ENCODE data around the gene NRCAM.

The NRCAM gene

DNA sequence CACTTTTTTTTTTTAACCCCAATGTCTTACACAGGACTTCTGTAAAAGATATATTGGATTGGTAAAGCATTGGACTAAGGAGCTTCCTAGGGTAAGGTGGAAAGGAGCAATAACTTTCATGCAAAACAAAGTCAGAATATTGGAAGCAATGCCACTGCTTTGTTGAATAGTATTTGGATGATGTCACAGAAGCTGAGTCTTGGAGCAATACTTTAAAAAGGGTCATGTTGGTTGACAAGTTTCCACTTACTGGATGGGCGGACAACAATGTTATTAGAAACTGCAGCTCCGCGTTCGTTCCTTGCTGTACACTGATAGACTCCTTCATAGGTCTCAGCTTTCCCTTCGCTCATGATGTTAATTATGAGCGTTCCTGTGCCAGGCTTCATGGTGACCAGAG is 224.2 kb downstream of the NRCAM start:
- H3K27me3 ChIP-seq, result no peaks in the 10 kb centered on the region
- TF ChIP-seq, protein P1, sequence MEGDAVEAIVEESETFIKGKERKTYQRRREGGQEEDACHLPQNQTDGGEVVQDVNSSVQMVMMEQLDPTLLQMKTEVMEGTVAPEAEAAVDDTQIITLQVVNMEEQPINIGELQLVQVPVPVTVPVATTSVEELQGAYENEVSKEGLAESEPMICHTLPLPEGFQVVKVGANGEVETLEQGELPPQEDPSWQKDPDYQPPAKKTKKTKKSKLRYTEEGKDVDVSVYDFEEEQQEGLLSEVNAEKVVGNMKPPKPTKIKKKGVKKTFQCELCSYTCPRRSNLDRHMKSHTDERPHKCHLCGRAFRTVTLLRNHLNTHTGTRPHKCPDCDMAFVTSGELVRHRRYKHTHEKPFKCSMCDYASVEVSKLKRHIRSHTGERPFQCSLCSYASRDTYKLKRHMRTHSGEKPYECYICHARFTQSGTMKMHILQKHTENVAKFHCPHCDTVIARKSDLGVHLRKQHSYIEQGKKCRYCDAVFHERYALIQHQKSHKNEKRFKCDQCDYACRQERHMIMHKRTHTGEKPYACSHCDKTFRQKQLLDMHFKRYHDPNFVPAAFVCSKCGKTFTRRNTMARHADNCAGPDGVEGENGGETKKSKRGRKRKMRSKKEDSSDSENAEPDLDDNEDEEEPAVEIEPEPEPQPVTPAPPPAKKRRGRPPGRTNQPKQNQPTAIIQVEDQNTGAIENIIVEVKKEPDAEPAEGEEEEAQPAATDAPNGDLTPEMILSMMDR (IDR thresholded peaks at IDR 0.05), result no peak

DNA sequence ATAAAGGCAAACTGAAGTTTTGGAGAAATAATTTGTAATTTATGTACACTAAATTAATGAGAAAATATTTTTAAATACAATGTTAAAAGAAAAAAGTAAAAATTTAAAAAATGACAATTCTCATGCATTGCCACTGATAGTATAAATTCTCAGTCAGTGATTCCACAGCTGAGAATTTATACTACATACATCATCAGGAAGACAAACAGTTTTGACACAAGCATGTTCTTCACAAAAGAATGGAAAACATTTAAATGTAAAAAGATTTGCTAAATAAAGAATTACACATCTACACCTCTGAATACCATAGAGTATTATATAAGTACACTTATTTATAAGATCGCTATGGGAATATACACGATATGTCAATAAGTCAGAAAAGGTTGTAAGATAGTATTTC is 225.0 kb downstream of the NRCAM start:
- Histone ChIP-seq H3K4me1 (ENCODE audit: control insufficient read depth in 1 of 2, insufficient read depth in 1 of 2, low read depth in 1 of 2, low read length in 1 of 2) (no peaks in the 10 kb centered on the region), H3K36me3 (no peaks in the 10 kb centered on the region), H3K27me3 (no peaks in the 10 kb centered on the region), H3K9me3 (no peaks in the 10 kb centered on the region), H3K4me3 (ENCODE audit: low read depth in 1 of 2, low read length in 1 of 2) (no peak overlapping the region), H3K27ac (no peak overlapping the region)
- TF ChIP-seq, protein P1 (IDR thresholded peaks at IDR 0.05), result no peak

More for the DNA sequence above, 224.2 kb downstream of the NRCAM start:
- no peaks in the 10 kb centered on the region for H3K4me1 ChIP-seq (ENCODE audit: control insufficient read depth in 1 of 2, insufficient read depth in 1 of 2, low read depth in 1 of 2, low read length in 1 of 2)
- H3K27ac ChIP-seq, result no peak overlapping the region
- no peaks in the 10 kb centered on the region for H3K36me3 ChIP-seq
- H3K9me3 ChIP-seq, result no peaks in the 10 kb centered on the region
- H3K4me3 ChIP-seq (ENCODE audit: low read depth in 1 of 2, low read length in 1 of 2), result no peak overlapping the region

DNA sequence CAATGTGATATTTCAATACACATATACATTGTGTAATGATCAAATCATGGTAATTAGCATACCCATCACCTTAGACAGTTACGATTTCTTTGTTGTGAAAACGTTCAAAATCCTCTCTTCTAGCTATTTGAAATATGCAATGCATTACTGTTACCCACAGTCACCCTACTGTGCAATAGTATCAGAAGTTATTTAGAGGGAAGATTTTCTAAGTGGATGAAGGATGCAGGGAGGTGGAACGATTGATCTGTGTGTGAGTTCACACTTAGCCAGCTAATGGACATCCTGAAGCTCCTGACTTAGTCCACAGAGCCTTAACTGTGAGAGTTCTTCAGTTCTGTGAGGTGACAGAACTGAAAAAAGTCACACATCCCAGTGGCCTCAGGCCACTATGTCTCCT is 228.9 kb downstream of the NRCAM start:
- H3K4me3 ChIP-seq (ENCODE audit: low read depth in 1 of 2, low read length in 1 of 2), result no peak overlapping the region
- H3K9me3 ChIP-seq, result no peaks in the 10 kb centered on the region
- no peaks in the 10 kb centered on the region for H3K4me1 ChIP-seq (ENCODE audit: control insufficient read depth in 1 of 2, insufficient read depth in 1 of 2, low read depth in 1 of 2, low read length in 1 of 2)
- TF ChIP-seq, protein P1 (IDR thresholded peaks at IDR 0.05), result no peak
- H3K27me3 ChIP-seq, result no peaks in the 10 kb centered on the region
- H3K36me3 ChIP-seq, result no peaks in the 10 kb centered on the region
- H3K27ac ChIP-seq, result no peak overlapping the region

GRCh38 chr7:108226816-108227299 is 229.4 kb downstream of the NRCAM start:
- no peaks in the 10 kb centered on the region for H3K27me3 ChIP-seq
- no peaks in the 10 kb centered on the region for H3K9me3 ChIP-seq
- TF ChIP-seq, protein P1 (IDR thresholded peaks at IDR 0.05), result no peak
- no peak overlapping the region for H3K27ac ChIP-seq
- no peaks in the 10 kb centered on the region for H3K4me1 ChIP-seq (ENCODE audit: control insufficient read depth in 1 of 2, insufficient read depth in 1 of 2, low read depth in 1 of 2, low read length in 1 of 2)
- H3K36me3 ChIP-seq, result no peaks in the 10 kb centered on the region
- no peak overlapping the region for H3K4me3 ChIP-seq (ENCODE audit: low read depth in 1 of 2, low read length in 1 of 2)

- H3K27me3 ChIP-seq, result no peaks in the 10 kb centered on the region
- no peaks in the 10 kb centered on the region for H3K4me1 ChIP-seq (ENCODE audit: control insufficient read depth in 1 of 2, insufficient read depth in 1 of 2, low read depth in 1 of 2, low read length in 1 of 2)
- no peak overlapping the region for H3K27ac ChIP-seq
- no peak overlapping the region for H3K4me3 ChIP-seq (ENCODE audit: low read depth in 1 of 2, low read length in 1 of 2)
- TF ChIP-seq, protein P1 (IDR thresholded peaks at IDR 0.05), result no peak
- H3K36me3 ChIP-seq, result no peaks in the 10 kb centered on the region
- no peaks in the 10 kb centered on the region for H3K9me3 ChIP-seq
Observed at GRCh38 chr7:108225531-108226181, 230.6 kb downstream of the NRCAM start.
